Epithelial cell of proximal tubule (primary cell): Measurements from ENCODE around the gene SLC2A4RG. TPM values are rescaled to one million over a fixed set of nuclear protein-coding genes. Genes with fewer than 3 reads are reported as not detected.

Experiments used
- DNase-seq: peaks from one replicate; pipeline ENCODE4 v3.0.0-alpha.2; 2011; ENCODE audit warnings: low read depth
- H3K4me3 ChIP-seq: 2 replicates; pipeline ENCODE4 v1.5.1; 2011; ENCODE audit warnings: low read depth, mild to moderate bottlenecking, low read length
- total RNA-seq: library from RNA; depleted of rRNA; stranded (reverse); fragments of >200 nt; gene quantifications from 2 replicates; pipeline ENCODE4 v1.2.3, GENCODE V29; 2015
- TF ChIP-seq, protein P1 (sequence below): conservative IDR thresholded peaks from 2 replicates; pipeline ENCODE4 v1.5.1; 2012; ENCODE audit warnings: low read depth, mild to moderate bottlenecking, low read length

SLC2A4RG gene
- total RNA-seq, 1 donor from 2014 or later: 91.5 TPM

DNA sequence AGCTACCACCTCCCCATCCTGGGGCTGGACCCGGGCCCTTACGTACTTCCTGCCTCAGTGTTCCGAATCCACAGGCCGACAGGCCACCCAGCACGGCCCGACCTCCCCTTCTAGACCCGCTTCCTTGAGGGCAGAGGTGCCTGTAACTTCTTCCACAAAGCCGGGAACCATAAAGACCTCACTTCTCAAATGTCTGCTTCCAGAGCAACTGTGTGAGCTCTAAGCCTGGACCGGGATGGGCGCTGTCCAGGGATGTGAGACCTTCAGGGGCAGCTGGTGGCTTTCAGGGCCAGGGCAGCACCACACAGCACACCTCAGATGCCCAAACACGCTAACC, 9.3 kb downstream of the SLC2A4RG start:
- no peak overlapping the region for H3K4me3 ChIP-seq
- TF ChIP-seq, protein P1, sequence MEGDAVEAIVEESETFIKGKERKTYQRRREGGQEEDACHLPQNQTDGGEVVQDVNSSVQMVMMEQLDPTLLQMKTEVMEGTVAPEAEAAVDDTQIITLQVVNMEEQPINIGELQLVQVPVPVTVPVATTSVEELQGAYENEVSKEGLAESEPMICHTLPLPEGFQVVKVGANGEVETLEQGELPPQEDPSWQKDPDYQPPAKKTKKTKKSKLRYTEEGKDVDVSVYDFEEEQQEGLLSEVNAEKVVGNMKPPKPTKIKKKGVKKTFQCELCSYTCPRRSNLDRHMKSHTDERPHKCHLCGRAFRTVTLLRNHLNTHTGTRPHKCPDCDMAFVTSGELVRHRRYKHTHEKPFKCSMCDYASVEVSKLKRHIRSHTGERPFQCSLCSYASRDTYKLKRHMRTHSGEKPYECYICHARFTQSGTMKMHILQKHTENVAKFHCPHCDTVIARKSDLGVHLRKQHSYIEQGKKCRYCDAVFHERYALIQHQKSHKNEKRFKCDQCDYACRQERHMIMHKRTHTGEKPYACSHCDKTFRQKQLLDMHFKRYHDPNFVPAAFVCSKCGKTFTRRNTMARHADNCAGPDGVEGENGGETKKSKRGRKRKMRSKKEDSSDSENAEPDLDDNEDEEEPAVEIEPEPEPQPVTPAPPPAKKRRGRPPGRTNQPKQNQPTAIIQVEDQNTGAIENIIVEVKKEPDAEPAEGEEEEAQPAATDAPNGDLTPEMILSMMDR: no peak
- DNase-seq: no peak

DNA sequence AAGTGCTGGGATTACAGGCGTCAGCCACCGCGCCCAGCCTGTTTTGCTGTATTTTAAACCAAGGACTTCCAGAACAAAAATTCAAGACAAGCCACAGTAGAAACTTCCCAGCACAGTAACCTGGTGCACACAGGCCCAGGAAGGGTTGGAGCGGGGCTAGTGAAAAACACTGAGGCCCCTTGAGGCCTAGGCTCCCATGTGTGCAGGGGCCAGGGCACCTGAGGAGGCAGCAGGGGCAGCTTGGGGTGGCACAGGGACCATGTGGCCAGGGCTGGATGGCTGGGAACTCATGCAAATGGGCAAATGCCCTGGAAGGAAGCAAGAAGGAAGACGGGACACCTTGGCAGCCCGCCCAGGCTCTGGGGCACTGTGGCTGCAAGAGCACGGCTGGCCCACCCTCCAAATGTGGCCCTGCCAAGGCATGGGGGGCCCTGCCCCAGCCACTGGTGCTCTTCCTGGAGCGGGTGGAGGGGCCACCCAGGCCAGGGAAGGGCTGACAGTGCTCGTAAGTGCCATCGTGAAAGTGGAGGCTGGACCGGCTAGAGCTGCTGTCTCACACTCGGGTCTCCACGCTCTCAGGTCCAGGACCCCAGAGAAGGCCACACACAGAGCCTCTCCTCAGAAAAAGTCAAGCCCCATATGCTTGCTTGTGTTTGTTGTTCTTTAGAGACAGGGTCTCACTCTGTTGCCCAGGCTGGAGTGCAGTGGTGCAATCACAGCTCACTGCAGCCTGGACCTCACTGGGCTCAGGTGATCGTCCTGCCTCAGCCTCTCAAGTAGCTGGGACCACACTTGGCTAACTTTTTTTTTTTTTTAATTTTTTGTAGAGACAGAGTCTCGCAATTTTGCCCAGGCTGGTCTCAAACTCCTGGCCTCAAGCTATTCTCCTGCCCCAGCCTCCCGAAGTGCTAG, 10.3 kb downstream of the SLC2A4RG start:
- TF ChIP-seq, protein P1: no peak
- no peak overlapping the region for H3K4me3 ChIP-seq
- no peak for DNase-seq

DNA sequence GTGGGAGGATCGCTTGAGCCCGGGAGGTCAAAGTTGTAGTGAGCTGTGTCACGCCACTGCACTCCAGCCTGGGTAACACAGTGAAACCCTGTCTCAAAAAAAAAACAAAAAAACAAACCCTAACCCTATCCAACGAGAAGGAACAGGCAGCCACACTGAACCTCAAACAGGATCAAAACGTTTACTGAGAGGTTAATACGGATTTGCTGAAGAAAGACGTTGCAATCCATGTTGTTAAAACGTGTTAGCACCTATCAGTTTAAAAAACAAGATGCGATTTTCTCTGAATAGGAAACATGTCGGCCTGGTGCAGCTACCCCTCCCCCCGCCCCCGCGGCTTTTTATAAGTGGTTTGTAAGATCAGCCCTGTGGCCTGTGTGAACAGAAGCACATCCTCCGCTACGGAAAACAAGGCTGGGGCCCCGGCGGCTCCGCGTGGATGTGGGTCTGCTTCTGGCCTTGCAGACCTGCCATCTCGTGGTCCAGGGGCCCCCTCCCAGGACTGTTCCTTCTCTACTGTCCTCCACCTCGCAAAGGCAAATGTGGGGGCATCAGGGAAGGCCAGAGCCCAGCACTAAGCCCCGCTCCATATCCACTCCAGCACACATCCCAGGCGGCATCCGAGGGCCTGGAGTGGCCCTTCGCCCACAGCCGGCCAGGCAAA, 11.4 kb downstream of the SLC2A4RG start:
- DNase-seq: no peak
- TF ChIP-seq, protein P1: no peak
- H3K4me3 ChIP-seq: no peak overlapping the region

DNA sequence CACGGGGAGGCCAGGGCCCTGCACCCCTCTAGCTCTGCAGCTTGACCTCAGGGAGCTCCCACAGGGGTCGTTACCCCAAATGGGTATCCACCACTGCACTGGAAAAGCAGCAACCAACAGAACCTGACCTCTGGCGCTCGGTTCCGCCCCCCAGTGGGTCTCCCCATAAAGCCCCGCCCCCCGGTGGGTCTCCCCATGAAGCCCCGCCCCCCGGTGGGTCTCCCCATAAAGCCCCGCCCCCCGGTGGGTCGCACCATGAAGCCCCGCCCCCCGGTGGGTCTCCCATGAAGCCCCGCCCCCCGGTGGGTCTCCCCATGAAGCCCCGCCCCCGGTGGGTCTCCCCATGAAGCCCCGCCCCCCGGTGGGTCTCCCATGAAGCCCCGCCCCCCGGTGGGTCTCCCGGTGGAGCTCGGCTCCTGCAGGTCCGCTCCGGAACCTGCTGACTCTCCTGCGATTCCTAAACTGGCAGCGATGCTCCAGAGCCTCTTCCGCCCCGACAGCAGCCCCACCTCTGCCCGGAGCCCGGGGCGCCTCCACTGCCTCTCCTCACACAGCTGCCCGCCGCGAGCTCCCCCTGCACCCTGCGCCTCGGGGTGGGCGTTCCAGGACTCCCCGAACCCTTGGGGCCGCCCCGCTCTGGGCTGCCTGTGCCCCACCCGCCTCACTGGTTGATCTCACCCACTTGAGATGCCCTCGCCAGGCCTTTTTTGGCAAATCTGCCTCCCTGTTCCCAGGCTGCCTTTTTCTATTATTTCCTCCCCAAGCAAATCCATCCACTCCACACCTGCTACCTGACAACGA, 12.1 kb downstream of the SLC2A4RG start:
- no peak overlapping the region for H3K4me3 ChIP-seq
- no peak for DNase-seq
- TF ChIP-seq, protein P1: no peak

DNA sequence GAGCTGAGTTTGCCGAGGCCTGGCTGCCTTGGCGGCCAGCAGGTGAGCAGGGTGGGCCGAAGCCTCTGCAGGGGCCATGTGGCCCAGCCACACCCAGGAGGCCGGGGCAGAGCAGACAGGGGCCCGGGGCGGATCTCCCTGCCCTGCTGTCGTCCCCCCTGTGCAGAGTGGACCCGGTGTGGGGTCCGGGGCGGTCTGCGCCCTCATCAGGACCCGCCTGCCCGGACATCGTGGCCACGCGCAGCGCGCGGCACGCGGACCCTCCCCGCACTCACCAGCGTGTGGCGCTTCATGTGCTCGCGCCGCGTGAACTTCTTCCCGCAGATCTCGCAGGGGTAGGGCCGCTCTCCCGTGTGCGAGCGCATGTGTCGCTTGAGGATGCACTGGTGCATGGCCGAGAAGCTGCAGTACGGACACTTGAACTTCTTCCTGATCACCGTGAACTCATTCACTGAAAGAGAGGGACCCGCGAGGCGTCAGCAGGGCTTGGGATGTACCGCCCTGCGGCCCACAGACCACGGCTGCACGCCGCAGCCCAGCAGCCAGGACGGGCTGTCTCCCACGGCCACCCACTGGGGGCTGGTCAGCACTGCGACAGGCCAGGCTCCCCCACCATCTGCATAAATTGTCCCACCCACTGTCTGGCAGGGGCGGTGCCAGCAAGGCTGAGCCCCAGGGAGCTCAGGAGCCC, 13.0 kb downstream of the SLC2A4RG start:
- TF ChIP-seq, protein P1: no peak
- no peak overlapping the region for H3K4me3 ChIP-seq

DNA sequence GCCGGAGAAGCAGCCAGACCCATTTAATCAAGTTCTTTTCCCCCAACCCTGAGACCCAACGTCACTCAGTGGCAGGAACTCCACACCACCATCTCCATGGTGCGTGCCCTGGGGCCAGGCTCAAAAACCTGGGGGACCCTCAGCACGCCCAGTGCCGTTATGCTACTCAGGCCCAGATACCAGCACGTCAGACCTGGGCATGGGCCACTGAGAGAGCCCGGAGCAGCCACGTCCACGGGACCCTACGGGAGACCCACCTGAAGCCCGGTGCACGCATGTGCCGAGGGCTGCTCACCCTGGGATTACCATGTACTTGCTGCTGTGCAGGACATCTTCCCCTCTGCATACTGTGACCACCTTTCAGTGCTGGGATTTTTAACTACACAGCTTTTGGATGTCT, 13.8 kb downstream of the SLC2A4RG start:
- no peak overlapping the region for H3K4me3 ChIP-seq
- TF ChIP-seq, protein P1: no peak
- no peak for DNase-seq

More for the DNA sequence above, 13.0 kb downstream of the SLC2A4RG start:
- DNase-seq: no peak
